Kasumi-1 (cell line): ENCODE measurements around the gene DTX3L.

ENCODE experiments used
- DNase-seq, 2 experiments: peaks; one replicate each; lab custom pipeline; 2025; lab: John Stamatoyannopoulos, UW

DTX3L gene

GRCh38 chr3:122606330-122606729, 42.2 kb downstream of the DTX3L start:
- DNase-seq = no peak

- no peak for DNase-seq
These were observed 44.8 kb downstream of the DTX3L start for GRCh38 chr3:122608916-122609315.

GRCh38 chr3:122609798-122610559, 45.8 kb downstream of the DTX3L start:
- DNase-seq = peak; percentile 18 to 30

GRCh38 chr3:122612696-122613095, 48.6 kb downstream of the DTX3L start:
- DNase-seq = peak in 1 of 2 experiments; percentile 11

GRCh38 chr3:122615303-122615702, 51.2 kb downstream of the DTX3L start:
- DNase-seq = no peak

GRCh38 chr3:122618614-122619013, 54.5 kb downstream of the DTX3L start:
- no peak for DNase-seq

- no peak for DNase-seq
These were observed 54.9 kb downstream of the DTX3L start for GRCh38 chr3:122619040-122619439.

GRCh38 chr3:122620399-122620798, 56.3 kb downstream of the DTX3L start:
- DNase-seq = no peak

- DNase-seq = no peak
These were observed 57.0 kb downstream of the DTX3L start for GRCh38 chr3:122621112-122621511.

- DNase-seq = no peak
These were observed 59.1 kb downstream of the DTX3L start for GRCh38 chr3:122623031-122623829.
